Stimulated activated CD4-positive, alpha-beta T cell treated with anti-CD3 and anti-CD28 coated beads, TNF-alpha, amount 100 ng/mL, for 1 hour (primary cell): ENCODE data around the gene HINT2.
A peak's percentile ranks its signal among the peaks of the same experiment; 100 is the strongest.

ENCODE experiments used
- DNase-seq, 3 donors: peaks; one replicate each; pipeline ENCODE4 v3.0.0-alpha.2; 2020; ENCODE audit warnings: low read depth in 3 of 3, low spot score in 1 of 3

HINT2 gene

GRCh38 chr9:35841645-35841900, 26.7 kb upstream of the HINT2 start:
- no peak for DNase-seq

DNA sequence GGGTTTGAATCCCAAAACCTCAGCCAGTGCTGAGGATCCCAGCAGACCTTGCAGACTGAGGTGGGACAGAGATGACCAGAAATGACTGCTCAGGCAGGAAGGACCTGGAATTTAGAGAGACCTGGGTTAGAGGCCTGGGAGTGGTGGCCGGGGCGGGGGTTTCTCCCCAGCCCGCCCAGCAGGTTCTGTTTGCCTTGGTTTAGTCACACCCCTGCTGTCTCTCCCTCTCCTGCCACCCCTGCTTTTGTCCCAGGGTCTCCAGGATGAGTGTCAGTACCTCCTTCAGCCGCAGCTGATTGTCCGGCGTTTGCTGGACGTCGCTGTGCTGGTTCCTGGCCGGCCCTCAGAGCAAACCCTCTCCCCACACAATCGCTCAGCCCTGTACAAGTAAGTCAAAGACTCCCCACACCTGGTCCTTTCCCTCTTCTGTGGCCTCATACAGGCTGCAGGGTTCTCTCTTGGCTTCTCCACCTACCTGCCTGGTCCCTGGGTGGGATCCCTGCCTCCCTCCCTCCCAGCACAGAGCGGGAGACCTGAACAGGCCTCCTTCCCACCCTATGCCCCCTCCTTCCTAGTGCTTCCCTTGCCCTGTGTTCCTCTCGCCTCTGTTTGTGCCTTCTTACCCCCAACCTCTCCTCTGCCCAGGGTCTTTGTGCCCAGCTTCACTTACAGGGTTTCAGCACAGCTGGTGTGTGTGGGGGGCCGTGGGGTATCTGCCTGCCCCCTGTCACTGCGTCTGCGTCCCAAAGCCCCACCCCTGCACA, 26.2 kb upstream of the HINT2 start:
- DNase-seq, result no peak

DNA sequence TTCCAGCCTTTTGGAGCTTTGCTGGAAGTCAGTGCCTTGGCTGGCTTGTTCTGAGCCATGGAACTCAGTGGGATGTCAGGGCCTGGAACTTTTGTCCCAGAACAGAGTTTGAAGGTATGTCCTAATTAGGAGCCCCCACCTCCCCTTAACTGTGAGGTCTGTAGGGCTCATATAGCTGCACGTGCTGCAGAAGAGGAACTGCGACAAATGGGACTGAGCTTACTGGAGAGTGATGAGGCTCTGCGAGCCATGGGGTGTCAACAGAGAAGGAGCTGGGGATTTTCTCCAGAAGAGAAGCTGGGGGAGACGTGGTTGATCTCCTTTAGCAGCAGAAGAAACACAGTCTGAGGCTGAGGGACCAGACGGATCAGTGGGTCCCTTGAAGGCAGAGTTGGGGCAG, 25.1 kb upstream of the HINT2 start:
- no peak for DNase-seq

DNA sequence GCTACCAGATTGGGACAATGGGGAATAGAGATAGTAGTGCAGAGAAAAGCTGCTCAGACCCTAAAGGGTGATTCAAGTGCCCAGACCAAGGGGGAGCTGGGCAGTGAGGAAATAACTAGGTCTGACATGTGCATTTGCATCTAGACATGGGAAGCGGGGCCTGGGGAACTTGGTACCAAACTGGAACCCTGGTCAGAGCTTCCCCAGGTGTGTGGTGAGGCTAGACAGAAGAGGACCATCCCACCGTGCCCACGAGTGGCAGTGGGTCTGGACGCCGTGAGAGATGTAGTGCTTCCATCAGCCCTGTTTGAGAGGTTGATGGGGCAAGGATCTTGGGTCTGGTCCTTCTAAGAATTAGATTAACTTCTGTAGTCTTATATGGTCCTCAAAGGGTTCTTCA, 21.8 kb upstream of the HINT2 start:
- DNase-seq, result no peak

GRCh38 chr9:35835766-35836165, 20.9 kb upstream of the HINT2 start:
- no peak for DNase-seq

DNA sequence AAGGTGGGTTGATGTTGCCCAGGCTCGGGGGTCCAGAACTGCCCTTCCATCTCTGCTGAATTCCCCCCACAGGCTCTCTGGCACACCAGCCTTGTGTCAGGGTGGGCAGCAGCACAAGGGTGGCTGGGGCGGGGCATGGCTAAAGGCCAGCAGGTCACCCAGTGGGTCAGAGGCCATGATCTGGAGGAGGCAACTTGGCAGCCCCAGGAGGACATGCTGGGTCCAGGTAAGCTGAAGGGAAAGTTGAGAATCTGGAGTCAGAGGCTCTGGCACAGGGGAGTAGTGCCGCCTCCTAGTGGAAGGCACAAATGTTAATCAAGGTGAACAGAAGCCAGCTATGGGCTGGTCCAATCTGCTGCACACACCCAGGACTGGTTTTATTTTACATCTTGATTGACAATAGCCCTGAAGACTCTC, 20.4 kb upstream of the HINT2 start:
- DNase-seq, result no peak

GRCh38 chr9:35834260-35835215, 19.7 kb upstream of the HINT2 start:
- no peak for DNase-seq

GRCh38 chr9:35832814-35833213, 18.0 kb upstream of the HINT2 start:
- no peak for DNase-seq

DNA sequence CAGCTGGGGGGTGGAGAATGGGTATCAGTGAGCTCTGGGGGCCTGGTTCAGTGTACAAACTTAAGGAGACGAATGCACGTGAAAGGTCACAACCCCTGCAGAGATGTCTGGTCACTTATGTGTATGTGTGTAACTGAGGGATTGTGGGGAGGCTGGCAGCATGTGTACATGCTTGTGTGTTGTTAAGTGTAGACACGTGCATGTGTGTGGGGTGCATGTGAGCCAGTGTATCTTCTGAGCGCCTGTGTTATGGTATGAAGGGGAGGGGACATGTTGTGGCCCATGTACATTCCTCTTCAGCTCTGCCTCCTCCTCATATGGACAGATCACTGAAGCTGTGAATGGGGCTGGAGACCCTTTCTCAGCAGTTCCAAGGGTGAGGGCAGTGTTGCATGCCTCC, 16.2 kb upstream of the HINT2 start:
- DNase-seq, result no peak

GRCh38 chr9:35829764-35830096, 14.9 kb upstream of the HINT2 start:
- no peak for DNase-seq

- DNase-seq, result peak; percentile 83 to 94 (median 84)
These were observed 14.4 kb upstream of the HINT2 start, which contains the start of gene TMEM8B for GRCh38 chr9:35829084-35829763. TMEM8B (plus strand) TSS chr9:35829228; CDS start chr9:35829448, 220 bp downstream.

DNA sequence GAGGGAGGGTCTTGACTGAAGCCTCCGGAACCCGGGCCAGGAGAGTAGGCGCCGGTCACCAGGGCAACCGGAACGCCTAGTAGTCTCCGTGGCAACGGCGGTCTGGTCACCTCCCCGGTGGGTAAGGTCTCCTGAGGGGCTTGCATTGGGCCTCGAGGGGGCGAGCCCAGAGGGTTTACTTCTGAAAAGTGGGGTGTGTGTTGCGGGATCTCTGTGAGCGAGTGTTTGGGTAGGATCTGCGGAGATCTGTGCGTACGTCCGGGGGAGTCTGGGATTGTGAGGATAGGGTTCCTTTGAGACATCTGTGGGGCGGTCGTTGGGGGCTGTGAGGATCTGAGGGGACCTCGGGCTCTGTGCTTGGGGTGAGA, 13.9 kb upstream of the HINT2 start, which contains the start of gene FAM221B:
Gene FAM221B, minus strand, starts transcription at position 17 of the 368 bp plus-strand sequence. CDS start 2,571 bp downstream, outside the sequence.
- no peak for DNase-seq

DNA sequence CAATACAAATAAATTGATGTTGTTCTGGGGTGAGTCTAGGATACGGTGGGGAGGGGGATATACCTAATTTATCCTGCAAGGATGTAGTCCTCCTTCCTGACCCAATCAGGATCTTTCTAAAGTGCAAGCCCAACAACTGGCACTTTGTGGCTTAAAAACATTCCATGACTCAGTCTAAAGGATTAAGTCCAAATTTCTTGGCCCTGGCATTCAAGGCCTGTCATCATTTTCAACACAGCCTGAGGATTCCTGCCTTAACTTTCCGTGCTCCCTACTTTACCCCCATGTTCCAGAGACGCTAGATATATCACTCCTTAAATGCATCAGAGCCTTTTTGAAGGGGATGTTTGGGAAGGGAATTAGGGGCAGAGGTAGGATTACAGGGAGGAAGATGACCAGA, 12.6 kb upstream of the HINT2 start:
- no peak for DNase-seq

GRCh38 chr9:35826071-35826701, 11.3 kb upstream of the HINT2 start:
- DNase-seq, result no peak

- no peak for DNase-seq
These were observed 8.1 kb upstream of the HINT2 start for GRCh38 chr9:35822926-35823325.

DNA sequence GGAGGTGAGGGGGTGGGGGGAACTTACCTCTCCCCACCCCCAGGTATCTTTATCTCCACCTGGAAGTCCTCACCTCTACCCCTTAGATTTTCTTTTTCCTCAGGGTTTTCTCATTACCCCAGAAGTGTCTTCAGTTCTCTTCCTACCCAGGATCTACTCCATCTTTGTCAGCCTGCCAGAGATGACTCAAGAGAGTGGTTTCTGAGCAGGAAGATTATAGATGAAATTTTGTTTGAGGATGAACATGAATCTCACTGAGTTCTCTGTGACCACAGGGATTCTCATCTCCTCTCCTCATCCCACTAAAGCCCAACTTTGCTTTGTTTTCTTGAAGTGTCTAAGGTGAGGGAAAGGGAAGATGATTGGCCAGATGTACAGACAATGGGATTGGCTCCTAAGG, 5.2 kb upstream of the HINT2 start:
- no peak for DNase-seq

- no peak for DNase-seq
These were observed 3.5 kb upstream of the HINT2 start for GRCh38 chr9:35818341-35818740.

DNA sequence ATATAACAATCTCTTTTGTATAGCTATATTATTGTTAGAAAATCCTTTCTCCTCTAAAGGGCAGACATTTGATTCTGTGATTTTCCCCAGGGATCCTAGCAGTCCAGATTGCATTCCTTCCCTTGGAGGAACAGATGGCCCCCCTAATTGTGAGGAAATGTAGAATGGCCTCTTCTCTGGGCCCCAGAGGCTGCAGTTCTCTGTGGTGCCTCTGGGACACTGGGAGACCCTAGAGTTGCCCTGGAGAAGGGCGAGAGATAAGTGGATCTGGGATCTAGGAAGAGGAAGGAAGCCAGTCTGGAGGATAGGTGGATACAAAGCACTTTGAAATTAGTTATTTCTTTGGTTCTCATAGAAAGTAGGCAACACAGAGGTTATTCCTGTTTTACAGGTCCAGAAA, 1.9 kb upstream of the HINT2 start:
- no peak for DNase-seq

GRCh38 chr9:35814106-35814840, 569 bp downstream of the HINT2 start:
- peak in 1 of 3 donors; percentile 6 for DNase-seq

- no peak for DNase-seq
These were observed 1.3 kb downstream of the HINT2 start for GRCh38 chr9:35813434-35814105.
